Immature natural killer cell (primary cell): Measurements from ENCODE around the gene LIMS1. TPM values are rescaled to one million over a fixed set of nuclear protein-coding genes. Genes with fewer than 3 reads are reported as not detected.
A peak's percentile ranks its signal among the peaks of the same experiment; 100 is the strongest.

Experiments
- DNase-seq, 3 donors: peaks; one replicate each; pipeline ENCODE4 v3.0.0; 2022; ENCODE audit warnings: mixed read lengths in 1 of 3
- H3K27ac Mint-ChIP-seq, 6 donors: one replicate each; pipeline ENCODE4 v1.8.0; 2020; ENCODE audit warnings: mixed read lengths in 6 of 6, mild to moderate bottlenecking in 5 of 6, inconsistent platforms in 4 of 6, moderate library complexity in 3 of 6
- H3K27me3 Mint-ChIP-seq, 3 donors: one replicate each; pipeline ENCODE4 v1.8.0; 2020 to 2021; ENCODE audit warnings: low read depth in 3 of 3, mild to moderate bottlenecking in 3 of 3, mixed read lengths in 3 of 3, moderate library complexity in 3 of 3, inconsistent platforms in 1 of 3
- H3K36me3 Mint-ChIP-seq, 3 donors: one replicate each; pipeline ENCODE4 v1.8.0; 2020; ENCODE audit warnings: mixed read lengths in 3 of 3, inconsistent platforms in 2 of 3, mild to moderate bottlenecking in 2 of 3
- H3K4me1 Mint-ChIP-seq, 2 donors: one replicate each; pipeline ENCODE4 v1.8.0; 2020; ENCODE audit warnings: inconsistent platforms in 2 of 2, mild to moderate bottlenecking in 2 of 2, mixed read lengths in 2 of 2, moderate library complexity in 1 of 2
- H3K4me3 Mint-ChIP-seq, 5 donors: one replicate each; pipeline ENCODE4 v1.8.0; 2020; ENCODE audit warnings: mild to moderate bottlenecking in 5 of 5, mixed read lengths in 5 of 5, inconsistent platforms in 3 of 5, moderate library complexity in 3 of 5
- H3K9me3 Mint-ChIP-seq, 6 donors: one replicate each; pipeline ENCODE4 v1.8.0; 2020; ENCODE audit warnings: mild to moderate bottlenecking in 6 of 6, mixed read lengths in 6 of 6, inconsistent platforms in 4 of 6, moderate library complexity in 3 of 6
- polyA plus RNA-seq, 3 donors: library from polyadenylated mRNA; unstranded; fragments of 300-500 nt; fragmentation: Illumina TruSeq; gene quantifications; one replicate each; pipeline ENCODE4 v1.2.3, GENCODE V29; 2021

LIMS1 gene
- polyA plus RNA-seq, 3 donors from 2014 or later: 31.3 to 64.7 (median 60.6) TPM

DNA sequence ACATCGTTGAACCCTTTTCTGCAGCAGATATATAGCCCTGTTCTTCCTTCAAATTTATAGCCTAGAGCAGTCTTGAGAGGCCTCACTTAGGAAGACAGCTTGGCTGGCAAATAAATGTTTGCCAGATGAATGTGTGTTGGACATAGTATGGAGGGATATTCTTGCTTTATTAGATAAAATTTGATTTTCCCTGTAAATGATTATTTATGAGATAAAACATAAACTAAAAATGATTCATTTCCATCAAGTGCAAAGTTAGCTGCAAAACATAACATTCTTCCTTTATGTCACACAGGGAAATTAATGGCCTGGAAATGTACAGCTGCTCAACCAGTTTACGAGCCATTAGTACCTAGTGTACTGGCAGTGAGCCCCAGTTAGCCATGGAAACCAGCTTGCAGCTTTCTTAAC, 82.5 kb downstream of the LIMS1 start:
- peaks cover 0 to 3% (median 0%) of the 10 kb centered on the region in 3 donors for H3K36me3 Mint-ChIP-seq
- peak overlapping the region in 2 of 6 donors; percentile 23 to 39 for H3K27ac Mint-ChIP-seq
- no peaks in the 10 kb centered on the region for H3K9me3 Mint-ChIP-seq
- peaks cover 50 to 69% of the 10 kb centered on the region in 2 donors for H3K4me1 Mint-ChIP-seq
- H3K4me3 Mint-ChIP-seq: no peak overlapping the region
- DNase-seq: no peak
- H3K27me3 Mint-ChIP-seq: peaks cover 0 to 4% (median 3%) of the 10 kb centered on the region in 3 donors

DNA sequence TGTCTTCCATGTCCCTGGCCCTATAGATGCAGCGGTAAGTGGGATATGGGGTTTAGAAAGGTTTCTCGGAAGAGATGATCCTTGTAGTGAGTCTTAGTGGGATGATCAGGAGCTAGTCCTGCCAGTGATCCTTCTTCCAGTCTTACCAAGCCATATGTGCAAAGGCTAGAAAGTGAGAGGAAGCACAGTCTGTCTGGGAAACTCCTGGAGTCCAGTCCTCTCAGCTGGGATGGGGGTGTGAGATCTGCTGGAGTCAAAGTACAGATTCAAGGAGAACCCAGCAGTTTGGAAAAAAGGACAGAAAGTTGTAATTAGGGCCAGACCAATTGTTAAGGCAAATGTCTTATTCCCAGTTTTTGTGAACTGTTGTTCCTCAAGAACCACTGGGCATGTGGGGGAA, 83.3 kb downstream of the LIMS1 start:
- Mint-ChIP-seq H3K27me3 (peaks cover 0 to 3% (median 0%) of the 10 kb centered on the region in 3 donors), H3K36me3 (peaks cover 0 to 3% (median 0%) of the 10 kb centered on the region in 3 donors), H3K27ac (peak overlapping the region in 5 of 6 donors; percentile 13 to 88 (median 56)), H3K4me1 (peaks cover 47 to 69% of the 10 kb centered on the region in 2 donors), H3K9me3 (no peaks in the 10 kb centered on the region), H3K4me3 (no peak overlapping the region)
- DNase-seq: no peak

DNA sequence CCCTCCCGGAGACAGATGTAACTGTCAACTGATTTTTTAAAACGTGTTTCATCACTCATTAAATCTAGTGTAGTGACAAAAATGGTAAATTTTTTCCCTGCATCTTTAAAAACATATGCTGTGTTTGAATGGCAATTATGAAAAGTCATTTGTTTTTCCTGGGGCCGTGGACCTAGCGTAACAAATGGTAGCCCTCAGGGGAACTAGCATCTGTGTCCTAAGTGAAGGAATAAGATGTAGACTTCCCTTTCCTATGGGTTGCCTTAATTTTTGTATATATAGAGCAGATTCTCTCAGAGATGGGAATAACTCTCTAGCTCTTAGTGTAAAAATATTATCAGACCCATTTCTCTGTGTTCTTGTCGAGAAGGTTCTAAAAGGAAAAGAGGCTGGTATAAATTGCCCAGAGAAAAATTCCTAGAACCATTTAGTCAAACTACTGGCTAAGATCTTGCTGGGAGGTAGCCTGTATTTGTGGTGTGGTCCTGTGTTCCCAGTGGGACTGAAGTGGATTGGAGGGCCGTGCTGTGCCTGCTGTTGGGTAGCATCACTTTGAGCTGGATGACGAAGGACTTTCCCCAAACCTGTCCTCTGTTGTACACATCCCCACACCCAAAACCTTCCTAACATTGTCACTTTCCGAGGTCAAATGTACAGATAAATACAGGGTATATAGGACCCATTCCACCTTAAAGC, 85.8 kb downstream of the LIMS1 start:
- Mint-ChIP-seq H3K36me3 (no peaks in the 10 kb centered on the region), H3K27me3 (peaks cover 0 to 3% (median 0%) of the 10 kb centered on the region in 3 donors), H3K4me1 (peaks cover 48 to 68% of the 10 kb centered on the region in 2 donors), H3K27ac (peak overlapping the region; percentile 90 to 96 (median 92)), H3K9me3 (no peaks in the 10 kb centered on the region), H3K4me3 (peak overlapping the region; percentile 5 to 91 (median 87))
- DNase-seq: no peak

DNA sequence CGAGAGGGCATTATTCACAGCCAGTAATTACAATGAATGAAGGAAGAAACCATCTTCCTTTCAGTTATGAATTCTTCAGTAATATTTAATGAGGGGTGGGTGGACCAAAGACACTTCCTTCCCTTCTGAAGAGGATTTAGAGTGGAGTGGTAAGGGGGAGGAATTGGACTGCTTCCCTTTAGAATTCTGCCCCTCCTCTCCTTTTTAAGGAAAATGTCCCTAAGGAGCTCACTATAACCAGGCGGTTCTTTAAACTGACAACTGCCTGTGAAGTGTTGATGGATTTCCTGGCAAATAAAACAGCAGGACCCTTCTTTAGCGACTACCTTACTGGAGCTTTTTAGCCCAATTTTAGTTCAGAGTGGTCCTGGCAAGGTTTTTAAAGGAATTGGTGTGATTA, 86.4 kb downstream of the LIMS1 start:
- Mint-ChIP-seq H3K4me1 (peaks cover 44 to 70% of the 10 kb centered on the region in 2 donors), H3K9me3 (no peaks in the 10 kb centered on the region), H3K27me3 (peaks cover 0 to 3% (median 0%) of the 10 kb centered on the region in 3 donors), H3K36me3 (no peaks in the 10 kb centered on the region), H3K27ac (peak overlapping the region; percentile 90 to 96 (median 92)), H3K4me3 (peak overlapping the region; percentile 86 to 91 (median 91))
- no peak for DNase-seq

DNA sequence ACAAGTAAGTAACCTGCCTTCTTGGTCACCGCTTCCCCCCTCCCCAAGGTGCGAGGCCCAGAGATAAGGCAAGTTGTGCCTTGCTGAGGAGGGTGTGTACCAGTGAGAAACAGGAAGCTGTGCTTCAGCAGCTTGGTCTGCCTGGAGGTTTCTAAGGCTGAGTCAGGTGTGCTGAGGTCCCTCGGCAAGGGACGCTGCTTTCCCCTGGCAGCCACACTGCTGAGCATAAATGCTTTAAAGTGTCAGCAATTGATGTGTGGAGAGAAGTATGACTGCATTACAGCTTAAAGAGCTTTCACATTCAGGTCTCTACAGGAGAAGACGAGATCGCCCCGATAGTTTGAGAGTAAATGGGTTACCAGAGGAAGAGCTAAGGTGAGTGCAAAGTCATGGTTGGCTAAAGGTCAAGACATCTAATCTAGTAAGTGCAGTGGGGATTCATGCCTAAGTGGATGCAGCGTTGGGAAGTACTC, 86.9 kb downstream of the LIMS1 start:
- H3K27me3 Mint-ChIP-seq: peaks cover 0 to 3% (median 0%) of the 10 kb centered on the region in 3 donors
- H3K9me3 Mint-ChIP-seq: no peaks in the 10 kb centered on the region
- peak overlapping the region; percentile 86 to 91 (median 91) for H3K4me3 Mint-ChIP-seq

DNA sequence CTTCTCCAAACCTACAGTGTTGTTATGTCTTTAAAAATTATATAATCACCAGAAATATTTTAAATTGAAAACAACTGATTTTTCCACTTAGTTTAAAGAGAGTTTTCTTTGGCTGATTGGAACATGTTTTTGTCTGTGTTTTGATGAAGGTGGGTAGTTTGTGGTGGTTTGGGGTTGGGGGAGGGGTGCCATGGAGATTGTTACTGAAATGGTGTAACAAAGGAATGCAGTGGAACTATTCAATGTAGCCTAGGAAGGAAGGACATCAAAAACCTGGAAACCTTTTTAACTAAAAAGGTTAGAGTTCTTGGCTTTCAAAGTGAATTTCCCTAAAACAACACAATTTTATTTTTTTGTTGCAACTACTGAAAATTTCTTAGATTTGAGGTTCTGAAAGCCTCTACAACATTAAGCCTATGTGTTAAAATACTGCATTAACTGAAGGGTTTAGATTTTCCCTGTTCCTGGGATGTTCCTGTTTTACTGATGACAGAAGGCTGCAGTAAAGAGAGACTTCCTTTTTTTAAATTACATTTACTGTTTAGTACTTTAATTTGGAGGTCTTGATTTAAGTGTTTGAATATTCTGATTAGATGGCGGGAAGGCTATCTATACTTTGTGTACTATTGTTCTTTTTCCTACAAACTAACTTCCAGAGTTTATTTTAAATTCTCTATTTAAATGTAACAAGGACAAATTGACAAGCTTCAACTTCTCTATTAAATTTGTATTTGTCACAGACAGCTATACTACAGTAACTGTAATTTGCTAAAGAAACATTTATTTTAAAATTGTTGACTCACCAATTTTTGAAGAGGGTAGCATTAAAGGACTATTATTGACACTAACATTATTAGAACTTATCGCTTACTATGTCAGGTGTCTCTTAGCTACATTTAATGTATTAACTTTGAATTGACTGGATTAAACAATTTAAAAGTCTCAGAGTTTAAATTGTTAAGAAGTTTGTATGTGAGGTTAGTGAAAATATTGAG, 87.7 kb downstream of the LIMS1 start:
- Mint-ChIP-seq H3K27me3 (peaks cover 0 to 3% (median 0%) of the 10 kb centered on the region in 3 donors), H3K4me1 (peaks cover 41 to 66% of the 10 kb centered on the region in 2 donors), H3K27ac (peak overlapping the region; percentile 90 to 96 (median 92)), H3K4me3 (peak overlapping the region; percentile 86 to 91 (median 91)), H3K36me3 (no peaks in the 10 kb centered on the region), H3K9me3 (no peaks in the 10 kb centered on the region)
- DNase-seq: peak in 1 of 3 donors; percentile 9

More for the DNA sequence above, 86.9 kb downstream of the LIMS1 start:
- peak overlapping the region; percentile 90 to 96 (median 92) for H3K27ac Mint-ChIP-seq
- H3K4me1 Mint-ChIP-seq: peaks cover 41 to 67% of the 10 kb centered on the region in 2 donors
- no peaks in the 10 kb centered on the region for H3K36me3 Mint-ChIP-seq
- peak; percentile 56 to 66 (median 65) for DNase-seq

DNA sequence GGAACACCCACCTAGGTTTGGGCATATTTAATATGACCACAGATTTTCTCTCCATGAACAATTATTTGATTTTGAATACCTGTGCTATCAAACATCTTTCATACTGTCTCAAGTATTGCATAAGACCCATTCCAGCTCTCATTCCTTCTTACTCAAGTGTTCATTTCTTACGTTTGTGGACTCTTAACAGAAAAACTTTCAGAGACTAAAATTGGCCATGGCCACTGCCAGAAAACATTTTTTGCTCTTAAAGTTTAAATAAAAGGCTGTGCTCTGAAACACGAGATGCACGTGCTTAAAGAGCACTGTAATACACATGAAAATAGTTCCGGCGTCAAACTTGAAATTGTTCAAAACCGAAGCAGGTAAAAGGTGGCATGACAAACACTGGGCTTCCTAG, 89.3 kb downstream of the LIMS1 start:
- peak overlapping the region in 2 of 5 donors; percentile 4 to 25 for H3K4me3 Mint-ChIP-seq
- no peaks in the 10 kb centered on the region for H3K9me3 Mint-ChIP-seq
- H3K27ac Mint-ChIP-seq: peak overlapping the region in 4 of 6 donors; percentile 30 to 57 (median 48)
- H3K36me3 Mint-ChIP-seq: no peaks in the 10 kb centered on the region
- peaks cover 41 to 72% of the 10 kb centered on the region in 2 donors for H3K4me1 Mint-ChIP-seq
- DNase-seq: no peak
- no peaks in the 10 kb centered on the region for H3K27me3 Mint-ChIP-seq

DNA sequence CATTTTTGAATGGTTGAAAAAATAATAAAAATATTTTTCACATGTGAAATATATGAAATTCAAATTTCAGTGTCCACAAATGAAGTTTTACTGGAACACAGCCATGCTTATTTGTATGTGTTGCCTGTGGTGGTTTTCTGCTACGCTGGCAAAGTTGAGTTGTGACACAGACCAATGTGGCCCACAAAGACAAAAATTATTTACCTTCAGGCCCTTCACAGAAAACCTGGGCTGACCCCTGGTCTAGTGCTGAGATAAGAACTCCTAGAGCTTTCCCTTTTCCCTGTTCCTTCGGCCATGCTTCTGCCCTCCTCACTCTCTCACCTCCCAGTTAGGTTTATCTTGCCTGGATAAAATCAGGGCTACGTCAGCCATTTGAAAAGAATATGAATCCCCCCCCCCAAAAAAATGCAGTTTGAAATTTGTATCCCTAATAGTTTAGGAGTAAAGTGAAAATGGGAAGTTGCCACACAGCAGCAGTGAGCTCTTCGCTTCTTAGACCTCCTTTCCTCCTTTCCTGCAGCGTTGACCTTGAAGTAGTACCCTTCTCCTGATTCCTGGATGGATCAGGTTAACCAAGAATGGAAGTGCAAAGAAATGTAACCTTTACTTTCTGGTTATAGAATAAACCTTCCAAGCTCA, 91.0 kb downstream of the LIMS1 start:
- H3K9me3 Mint-ChIP-seq: no peaks in the 10 kb centered on the region
- H3K4me3 Mint-ChIP-seq: no peak overlapping the region
- H3K36me3 Mint-ChIP-seq: no peaks in the 10 kb centered on the region
- peak overlapping the region in 3 of 6 donors; percentile 15 to 39 (median 24) for H3K27ac Mint-ChIP-seq
- peaks cover 41 to 69% of the 10 kb centered on the region in 2 donors for H3K4me1 Mint-ChIP-seq
- no peak for DNase-seq
- no peaks in the 10 kb centered on the region for H3K27me3 Mint-ChIP-seq

DNA sequence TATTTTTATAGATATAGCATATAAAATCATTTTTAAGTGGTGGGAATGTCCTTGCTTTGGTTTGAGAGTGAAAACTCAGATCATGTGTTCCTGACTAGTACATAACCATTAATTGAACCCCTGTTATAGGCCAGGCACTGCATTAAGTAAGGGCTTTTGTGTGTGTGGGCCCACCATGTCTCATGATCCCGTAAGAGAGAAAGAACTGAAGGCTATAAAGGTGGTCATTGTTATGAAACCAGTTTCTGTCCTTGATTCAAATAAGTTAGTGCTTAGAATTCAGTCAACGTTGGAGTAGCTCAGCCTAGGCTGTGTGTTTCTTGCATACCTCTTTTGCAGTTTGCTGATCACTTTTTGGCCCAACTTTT, 91.5 kb downstream of the LIMS1 start:
- peak overlapping the region in 3 of 6 donors; percentile 9 to 39 (median 24) for H3K27ac Mint-ChIP-seq
- H3K4me3 Mint-ChIP-seq: no peak overlapping the region
- peaks cover 37 to 69% of the 10 kb centered on the region in 2 donors for H3K4me1 Mint-ChIP-seq
- H3K27me3 Mint-ChIP-seq: no peaks in the 10 kb centered on the region
- no peak for DNase-seq
- no peaks in the 10 kb centered on the region for H3K36me3 Mint-ChIP-seq
- no peaks in the 10 kb centered on the region for H3K9me3 Mint-ChIP-seq

DNA sequence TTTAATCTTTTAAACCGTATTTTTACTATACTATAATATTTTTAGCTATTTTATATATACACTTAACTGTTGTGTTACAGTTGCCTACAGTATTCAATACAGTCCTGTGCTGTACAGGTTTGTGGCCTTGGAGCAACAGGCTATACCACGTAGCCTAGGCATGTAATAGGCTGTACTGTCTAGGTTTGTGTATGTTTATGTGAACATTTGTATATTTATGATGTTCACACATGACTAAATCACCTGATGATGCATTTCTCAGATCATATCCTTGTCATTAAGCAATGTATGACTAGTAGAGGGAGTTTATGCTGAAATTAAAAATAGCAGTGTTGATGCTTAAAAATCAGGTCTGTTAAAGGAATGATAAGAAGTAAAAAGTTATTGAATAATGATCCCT, 92.7 kb downstream of the LIMS1 start:
- no peaks in the 10 kb centered on the region for H3K36me3 Mint-ChIP-seq
- H3K27ac Mint-ChIP-seq: no peak overlapping the region
- no peak overlapping the region for H3K4me3 Mint-ChIP-seq

DNA sequence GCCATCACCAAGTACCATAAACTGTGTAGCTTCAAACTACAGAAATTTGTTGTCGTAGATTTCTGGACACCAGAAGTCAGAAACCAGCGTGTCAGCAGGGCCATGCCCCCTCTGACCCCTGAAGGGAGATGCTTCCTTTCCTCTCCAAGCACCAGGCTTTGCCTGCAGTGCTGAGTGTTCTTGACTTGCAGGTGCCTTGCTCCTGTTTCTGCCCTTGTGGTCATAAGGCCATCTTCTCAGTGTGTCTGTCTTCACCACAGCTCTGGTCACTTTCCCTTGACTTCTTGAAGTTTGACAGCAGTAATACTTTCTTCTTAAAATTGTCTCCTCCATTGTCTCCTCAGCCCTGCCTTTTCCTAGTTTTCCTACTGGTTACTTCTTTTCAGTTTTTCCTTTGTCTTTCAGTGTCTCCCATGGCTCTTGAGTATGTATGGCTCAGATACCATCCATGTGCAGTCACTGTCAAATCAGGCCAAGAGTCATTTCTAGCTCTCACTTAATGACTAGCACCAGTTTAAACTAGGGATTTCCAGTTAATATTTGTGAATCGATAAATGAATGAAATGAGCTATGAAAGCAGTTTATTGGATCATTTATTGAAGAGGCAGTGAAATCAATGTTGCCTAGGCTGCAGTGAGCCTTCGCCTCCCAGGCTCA, 93.8 kb downstream of the LIMS1 start:
- no peaks in the 10 kb centered on the region for H3K36me3 Mint-ChIP-seq
- H3K27me3 Mint-ChIP-seq: no peaks in the 10 kb centered on the region
- H3K9me3 Mint-ChIP-seq: no peaks in the 10 kb centered on the region
- H3K27ac Mint-ChIP-seq: no peak overlapping the region
- H3K4me1 Mint-ChIP-seq: peaks cover 28 to 69% of the 10 kb centered on the region in 2 donors
- no peak for DNase-seq
- H3K4me3 Mint-ChIP-seq: no peak overlapping the region

More for the DNA sequence above, 92.7 kb downstream of the LIMS1 start:
- DNase-seq: no peak
- no peaks in the 10 kb centered on the region for H3K9me3 Mint-ChIP-seq
- peaks cover 31 to 69% of the 10 kb centered on the region in 2 donors for H3K4me1 Mint-ChIP-seq
- H3K27me3 Mint-ChIP-seq: no peaks in the 10 kb centered on the region

DNA sequence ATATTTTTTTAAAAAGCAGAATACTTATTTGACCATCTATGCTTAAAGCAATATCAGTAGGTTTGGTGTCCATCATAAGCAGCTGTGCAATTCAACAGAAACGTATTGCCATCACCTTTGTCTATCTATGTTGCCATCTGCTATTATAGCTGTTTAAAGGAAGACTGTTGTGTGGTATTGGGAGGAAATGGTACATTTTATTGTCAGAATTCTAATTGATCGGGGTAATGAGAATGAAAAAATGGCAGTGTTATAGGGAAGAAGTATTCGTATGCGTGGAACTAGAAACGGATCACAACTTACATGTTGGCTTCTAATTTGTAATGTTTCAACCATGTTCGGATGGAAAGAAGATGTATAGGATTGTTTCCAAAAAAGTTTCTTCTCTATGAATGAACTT, 94.7 kb downstream of the LIMS1 start:
- DNase-seq: no peak
- no peaks in the 10 kb centered on the region for H3K9me3 Mint-ChIP-seq
- H3K27ac Mint-ChIP-seq: peak overlapping the region; percentile 1 to 82 (median 43)
- no peaks in the 10 kb centered on the region for H3K36me3 Mint-ChIP-seq
- H3K4me1 Mint-ChIP-seq: peaks cover 23 to 64% of the 10 kb centered on the region in 2 donors
- peak overlapping the region in 1 of 5 donors; percentile 1 for H3K4me3 Mint-ChIP-seq
- no peaks in the 10 kb centered on the region for H3K27me3 Mint-ChIP-seq

DNA sequence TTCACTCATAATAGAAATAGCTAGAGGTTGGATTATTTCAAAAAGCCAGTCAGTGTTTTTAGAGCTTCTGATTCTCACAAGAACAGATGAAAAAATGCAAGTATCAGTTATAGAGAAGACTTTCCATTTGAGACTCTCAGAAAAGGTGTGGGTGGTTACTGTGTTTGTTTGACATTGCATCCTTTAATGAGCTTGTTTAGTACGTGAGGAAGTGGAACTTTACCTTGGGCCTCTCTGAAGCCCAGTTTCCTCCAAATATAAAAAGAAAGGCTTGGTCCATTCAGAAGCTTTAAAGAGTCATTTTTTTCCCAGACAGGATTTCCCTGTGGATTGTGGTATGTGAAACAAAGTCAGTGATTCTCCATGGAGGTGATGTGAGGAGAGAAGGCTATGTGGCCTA, 95.1 kb downstream of the LIMS1 start:
- Mint-ChIP-seq H3K4me3 (peak overlapping the region in 1 of 5 donors; percentile 1), H3K27me3 (no peaks in the 10 kb centered on the region), H3K27ac (peak overlapping the region in 5 of 6 donors; percentile 36 to 82 (median 56)), H3K9me3 (no peaks in the 10 kb centered on the region), H3K36me3 (no peaks in the 10 kb centered on the region), H3K4me1 (peaks cover 19 to 60% of the 10 kb centered on the region in 2 donors)
- peak in 1 of 3 donors; percentile 8 for DNase-seq
